PC-9 (cell line): ENCODE data around the gene KIF5B.

ENCODE experiments used
- EZH2 ChIP-seq: fragments of 200-600 bp; sonication (generic); IDR thresholded peaks from 2 replicates; pipeline ENCODE4 v1.8.0; 2017; ENCODE audit warnings: antibody characterized with exemption, low read depth
- TF ChIP-seq, protein P1 (sequence below): fragments of 200-600 bp; sonication (generic); conservative IDR thresholded peaks from 2 replicates; pipeline ENCODE4 v1.6.1; 2017; ENCODE audit warnings: mixed run types, antibody characterized with exemption, mild to moderate bottlenecking, moderate library complexity

DNA sequence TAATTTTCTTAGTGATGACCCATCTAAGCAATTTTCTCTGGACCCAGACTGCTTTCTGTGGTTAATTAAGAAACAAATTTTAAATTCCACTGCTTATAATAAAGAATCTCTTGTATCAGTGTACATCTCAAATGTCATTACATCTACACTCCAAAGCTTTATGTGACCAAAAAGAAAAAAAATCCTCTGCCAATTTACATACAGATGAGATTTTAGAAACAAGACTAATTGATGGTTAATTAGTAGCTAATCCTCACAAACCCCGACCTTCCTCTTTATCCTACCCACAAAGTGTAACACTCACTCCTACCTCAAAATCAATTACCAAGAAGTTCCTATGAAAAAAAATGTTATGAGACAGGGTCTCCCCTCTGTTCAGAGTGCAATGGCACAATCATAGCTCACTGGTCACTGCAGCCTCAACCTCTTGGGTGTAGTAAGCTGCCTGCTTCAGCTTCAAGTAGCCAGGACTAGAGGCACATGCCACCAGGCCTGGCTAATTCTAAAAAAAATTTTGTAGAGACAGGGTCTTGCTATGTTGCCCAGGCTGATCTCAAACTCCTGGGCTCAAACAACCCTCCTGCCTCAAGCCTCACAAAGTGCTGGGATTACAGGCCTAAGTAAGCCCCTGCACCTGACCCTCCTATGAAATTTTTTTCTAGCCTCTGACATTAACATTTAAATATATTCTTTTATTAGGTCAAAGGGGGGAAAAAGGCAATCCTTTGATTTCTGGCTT is 14.8 kb downstream of the KIF5B start:
- TF ChIP-seq EZH2, result no peak
- TF ChIP-seq, protein P1, sequence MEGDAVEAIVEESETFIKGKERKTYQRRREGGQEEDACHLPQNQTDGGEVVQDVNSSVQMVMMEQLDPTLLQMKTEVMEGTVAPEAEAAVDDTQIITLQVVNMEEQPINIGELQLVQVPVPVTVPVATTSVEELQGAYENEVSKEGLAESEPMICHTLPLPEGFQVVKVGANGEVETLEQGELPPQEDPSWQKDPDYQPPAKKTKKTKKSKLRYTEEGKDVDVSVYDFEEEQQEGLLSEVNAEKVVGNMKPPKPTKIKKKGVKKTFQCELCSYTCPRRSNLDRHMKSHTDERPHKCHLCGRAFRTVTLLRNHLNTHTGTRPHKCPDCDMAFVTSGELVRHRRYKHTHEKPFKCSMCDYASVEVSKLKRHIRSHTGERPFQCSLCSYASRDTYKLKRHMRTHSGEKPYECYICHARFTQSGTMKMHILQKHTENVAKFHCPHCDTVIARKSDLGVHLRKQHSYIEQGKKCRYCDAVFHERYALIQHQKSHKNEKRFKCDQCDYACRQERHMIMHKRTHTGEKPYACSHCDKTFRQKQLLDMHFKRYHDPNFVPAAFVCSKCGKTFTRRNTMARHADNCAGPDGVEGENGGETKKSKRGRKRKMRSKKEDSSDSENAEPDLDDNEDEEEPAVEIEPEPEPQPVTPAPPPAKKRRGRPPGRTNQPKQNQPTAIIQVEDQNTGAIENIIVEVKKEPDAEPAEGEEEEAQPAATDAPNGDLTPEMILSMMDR, result no peak
